Keratinocyte (primary cell): ENCODE results near the gene TMCC2. TPM values are rescaled to one million over a fixed set of nuclear protein-coding genes. Genes with fewer than 3 reads are reported as not detected.

ENCODE experiments used
- DNase-seq: peaks from one replicate; pipeline ENCODE4 v3.0.0-alpha.2; 2011; ENCODE audit warnings: low read depth, missing footprints, low spot score
- FAIRE-seq: peaks from 2 replicates; lab custom pipeline; 2011; peaks lifted over from hg19 to GRCh38; lab: Jason Lieb, UNC
- H2AFZ ChIP-seq: 2 replicates; pipeline ENCODE4 v1.6.0; 2012; ENCODE audit warnings: low read length, control low read depth, inconsistent platforms; ENCODE audit not compliant: control insufficient read depth
- H3K27ac ChIP-seq: 2 replicates; pipeline ENCODE4 v1.5.1; 2011; ENCODE audit warnings: low read length; ENCODE audit not compliant: control insufficient read depth, insufficient read depth
- H3K27me3 ChIP-seq: 3 replicates; pipeline ENCODE4 v1.6.0; 2011; ENCODE audit warnings: low read length; ENCODE audit not compliant: control insufficient read depth, insufficient read depth; ENCODE audit errors: extremely low read depth
- H3K36me3 ChIP-seq, 2 experiments: 2 replicates in 1 of 2; 3 replicates in 1 of 2; pipeline ENCODE4 v1.5.1; 2011; ENCODE audit warnings: low read length in 2 of 2, mild to moderate bottlenecking in 1 of 2; ENCODE audit not compliant: control insufficient read depth in 2 of 2, insufficient read depth in 2 of 2; ENCODE audit errors: extremely low read depth in 1 of 2
- H3K4me1 ChIP-seq: 3 replicates; pipeline ENCODE4 v1.5.1; 2011; ENCODE audit warnings: low read length; ENCODE audit not compliant: control insufficient read depth, insufficient read depth; ENCODE audit errors: extremely low read depth
- H3K4me2 ChIP-seq: 3 replicates; pipeline ENCODE4 v1.6.0; 2011; ENCODE audit warnings: low read depth, low read length; ENCODE audit not compliant: control insufficient read depth, insufficient read depth; ENCODE audit errors: extremely low read depth
- H3K4me3 ChIP-seq, 3 experiments: fragments of 200-600 bp in 1 of 3; sonication (generic) in 1 of 3; 2 replicates in 2 of 3; 3 replicates in 1 of 3; pipeline ENCODE4 v1.5.1; 2011 to 2016; ENCODE audit warnings: low read length in 3 of 3, mild to moderate bottlenecking in 3 of 3, control low read depth in 2 of 3, inconsistent platforms in 1 of 3, low read depth in 1 of 3, mixed read lengths in 1 of 3, mixed run types in 1 of 3, moderate library complexity in 1 of 3; ENCODE audit not compliant: control insufficient read depth in 2 of 3, insufficient read depth in 2 of 3; ENCODE audit errors: extremely low read depth in 1 of 3
- H3K79me2 ChIP-seq: 2 replicates; pipeline ENCODE4 v1.6.0; 2012; ENCODE audit warnings: low read length; ENCODE audit not compliant: control insufficient read depth, insufficient read depth
- H3K9ac ChIP-seq: 3 replicates; pipeline ENCODE4 v1.6.0; 2011; ENCODE audit warnings: low read length; ENCODE audit not compliant: control insufficient read depth, insufficient read depth; ENCODE audit errors: extremely low read depth
- H3K9me1 ChIP-seq: 3 replicates; pipeline ENCODE4 v1.6.0; 2011; ENCODE audit warnings: low read length; ENCODE audit not compliant: control insufficient read depth, insufficient read depth; ENCODE audit errors: extremely low read depth
- H3K9me3 ChIP-seq: 2 replicates; pipeline ENCODE4 v1.5.1; 2012; ENCODE audit warnings: low read depth, low read length; ENCODE audit not compliant: control insufficient read depth
- H4K20me1 ChIP-seq: 3 replicates; pipeline ENCODE4 v1.6.0; 2011; ENCODE audit warnings: low read length; ENCODE audit not compliant: control insufficient read depth, insufficient read depth; ENCODE audit errors: extremely low read depth
- CTCF ChIP-seq, 3 experiments: IDR thresholded peaks in 1 of 3; conservative IDR thresholded peaks in 1 of 3; optimal IDR thresholded peaks in 1 of 3; 2 replicates in 2 of 3; 3 replicates in 1 of 3; pipeline versions ENCODE3 to v1.5.1; 2011; ENCODE audit warnings: low read length in 3 of 3, mild to moderate bottlenecking in 3 of 3, moderate library complexity in 2 of 3, control low read depth in 1 of 3, inconsistent platforms in 1 of 3; ENCODE audit not compliant: insufficient read depth in 2 of 3; ENCODE audit errors: extremely low read depth in 1 of 3
- EZH2 ChIP-seq: IDR thresholded peaks from one replicate; pipeline ENCODE4 v1.6.1; 2012; ENCODE audit warnings: inconsistent platforms, mild to moderate bottlenecking, low read length, moderate library complexity
- dilution Hi-C: fragments of 300-500 bp; cut with MboI; formaldehyde crosslinking; loops from one replicate; pipeline ENCODE4 v1.7.0; 2020; ENCODE audit warnings: low sequenced_read_pairs; ENCODE audit not compliant: extremely low pct_ligation_motif_present
- polyA plus RNA-seq, 5 experiments: library from polyadenylated mRNA; depleted of rRNA in 3 of 5; stranded (reverse) in 3 of 5; stranded (forward) in 1 of 5; unstranded in 1 of 5; fragments of >200 nt; gene quantifications; 1 replicate in 1 of 5; 2 replicates in 3 of 5; 3 replicates in 1 of 5; pipeline versions ENCODE4 v1.2.1 to v1.2.3, GENCODE V29; 2011 to 2012; ENCODE audit warnings: missing spikeins in 2 of 5, low read depth in 1 of 5, low replicate concordance in 1 of 5

The TMCC2 gene
- polyA plus RNA-seq, 1 donor (not counting 4 experiments of a cell fraction or from before 2014, with no cell fraction given): 0.60 TPM

GRCh38 chr1:205303247-205303888 is 75.6 kb downstream of the TMCC2 start:
- Histone ChIP-seq H3K4me3 (no peak overlapping the region), H3K9me3 (no peaks in the 10 kb centered on the region), H3K9me1 (peaks cover 2% of the 10 kb centered on the region), H2AFZ (no peak overlapping the region), H3K79me2 (peaks cover 19% of the 10 kb centered on the region), H3K27me3 (no peaks in the 10 kb centered on the region), H3K9ac (no peak overlapping the region), H3K4me2 (no peak overlapping the region), H3K4me1 (peaks cover 40% of the 10 kb centered on the region), H3K36me3 (peaks cover 49 to 63% of the 10 kb centered on the region in 2 experiments), H4K20me1 (peaks cover 2% of the 10 kb centered on the region), H3K27ac (no peak overlapping the region)
- dilution Hi-C loops: no loop called here
- FAIRE-seq: no peak
- DNase-seq: no peak
- TF ChIP-seq EZH2: no peak
- no peak for TF ChIP-seq CTCF (optimal IDR thresholded peaks at IDR 0.05 in 1 of 3, IDR thresholded peaks at IDR 0.05 in 1 of 3, conservative IDR thresholded peaks at IDR 0.05 in 1 of 3; ENCODE audit: extremely low read depth in 1 of 3, insufficient read depth in 2 of 3, low read length in 3 of 3)

GRCh38 chr1:205304046-205304694 is 76.4 kb downstream of the TMCC2 start:
- Histone ChIP-seq H3K79me2 (peaks cover 20% of the 10 kb centered on the region), H3K9me1 (peaks cover 2% of the 10 kb centered on the region), H3K9me3 (no peaks in the 10 kb centered on the region), H4K20me1 (peaks cover 2% of the 10 kb centered on the region), H2AFZ (no peak overlapping the region), H3K36me3 (peaks cover 54 to 65% of the 10 kb centered on the region in 2 experiments), H3K9ac (no peak overlapping the region), H3K4me3 (no peak overlapping the region), H3K27me3 (no peaks in the 10 kb centered on the region), H3K4me1 (peaks cover 33% of the 10 kb centered on the region), H3K4me2 (peak overlapping the region; percentile 31), H3K27ac (peak overlapping the region; percentile 36)
- TF ChIP-seq CTCF (optimal IDR thresholded peaks at IDR 0.05 in 1 of 3, IDR thresholded peaks at IDR 0.05 in 1 of 3, conservative IDR thresholded peaks at IDR 0.05 in 1 of 3; ENCODE audit: extremely low read depth in 1 of 3, insufficient read depth in 2 of 3, low read length in 3 of 3) (no peak), EZH2 (no peak)
- no peak for FAIRE-seq
- DNase-seq: no peak
- dilution Hi-C loops: no loop called here
